ENCODE results near the gene LOXL4. TPM values are rescaled to one million over a fixed set of nuclear protein-coding genes. Genes with fewer than 3 reads are reported as not detected.

The LOXL4 gene
- total RNA-seq, 1 experiment from 2014 or later, result not detected

DNA sequence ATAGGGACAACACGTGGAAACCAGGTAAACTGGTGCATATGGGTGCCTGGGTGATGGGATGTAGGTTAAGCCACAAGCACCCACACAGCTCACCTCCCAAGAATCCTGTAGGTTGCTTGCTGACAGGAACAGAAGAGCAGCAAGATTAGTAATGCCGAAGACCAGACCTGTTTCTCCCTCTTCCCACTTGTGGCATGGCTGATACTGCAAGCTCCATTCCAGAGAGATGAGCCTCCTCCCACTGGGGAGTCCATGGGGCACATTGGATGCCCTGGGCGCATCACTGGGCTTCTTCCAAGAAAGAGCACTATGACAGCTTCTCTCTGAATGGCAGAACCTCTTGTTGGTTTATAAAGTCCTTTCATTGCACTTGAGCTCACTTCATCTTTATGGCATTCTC is 44.4 kb upstream of the LOXL4 start:
- POLR2A ChIA-PET (ENCODE audit: low non-redundant PET), result no interaction called here
- Histone ChIP-seq H3K36me3 (ENCODE audit: insufficient read depth, low read length, poor library complexity, severe bottlenecking) (no peaks in the 10 kb centered on the region), H3K9me3 (ENCODE audit: low read depth, low read length, poor library complexity, severe bottlenecking) (no peaks in the 10 kb centered on the region), H3K27ac (ENCODE audit: low read depth, low read length, poor library complexity, severe bottlenecking) (no peak overlapping the region), H3K27me3 (replicated peaks; ENCODE audit: insufficient read depth, low read depth, low read length, poor library complexity) (no peaks in the 10 kb centered on the region), H3K4me1 (ENCODE audit: insufficient read depth, low read length, poor library complexity, severe bottlenecking) (no peaks in the 10 kb centered on the region), H3K4me3 (ENCODE audit: low read depth, low read length, poor library complexity, severe bottlenecking) (no peak overlapping the region)
- no TSS peak for BruUV-seq (replicated peaks)
- intact Hi-C loops (cut with micrococcal nuclease; ENCODE audit: unreplicated experiment), result no loop called here
- CTCF ChIA-PET, result no interaction called here
- no peak for TF ChIP-seq CTCF (conservative IDR thresholded peaks at IDR 0.05; ENCODE audit: low read depth, low read length)
- TF ChIP-seq EZH2 (IDR thresholded peaks at IDR 0.05; ENCODE audit: borderline replicate concordance, low read depth, low read length, poor library complexity, severe bottlenecking), result no peak
- DNase-seq (ENCODE audit: low spot score), result no peak

DNA sequence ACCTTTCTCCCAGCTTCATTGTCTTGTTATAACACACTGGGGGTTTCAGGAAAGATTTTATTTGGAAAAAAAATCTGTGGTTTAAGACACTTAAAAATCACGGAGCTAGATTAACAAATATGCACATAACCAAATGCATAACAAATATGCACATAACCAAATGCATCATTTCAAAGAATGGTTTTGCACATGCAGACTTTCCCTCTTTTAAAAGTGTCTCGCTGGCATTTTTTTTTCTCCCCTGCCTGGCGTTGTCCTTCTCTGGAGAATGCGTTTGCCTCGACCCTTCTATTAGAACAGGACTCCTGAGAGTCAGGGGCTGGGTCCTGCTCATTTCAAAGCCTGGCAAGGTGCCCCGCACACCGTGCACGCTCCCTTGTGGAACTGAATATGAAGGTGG is 42.7 kb upstream of the LOXL4 start:
- no TSS peak for BruUV-seq (replicated peaks)
- CTCF ChIA-PET, result interaction anchor here (2.5 kb wide), 1 partner anchor 141 kb away, joined by 16 read pairs; no protein-coding TSS in a partner anchor
- H3K36me3 ChIP-seq (ENCODE audit: insufficient read depth, low read length, poor library complexity, severe bottlenecking), result no peaks in the 10 kb centered on the region
- intact Hi-C loops (cut with micrococcal nuclease; ENCODE audit: unreplicated experiment), result no loop called here
- no peaks in the 10 kb centered on the region for H3K27me3 ChIP-seq (replicated peaks; ENCODE audit: insufficient read depth, low read depth, low read length, poor library complexity)
- no peak overlapping the region for H3K27ac ChIP-seq (ENCODE audit: low read depth, low read length, poor library complexity, severe bottlenecking)
- DNase-seq (ENCODE audit: low spot score), result no peak
- no peaks in the 10 kb centered on the region for H3K4me1 ChIP-seq (ENCODE audit: insufficient read depth, low read length, poor library complexity, severe bottlenecking)
- H3K4me3 ChIP-seq (ENCODE audit: low read depth, low read length, poor library complexity, severe bottlenecking), result no peak overlapping the region
- no peaks in the 10 kb centered on the region for H3K9me3 ChIP-seq (ENCODE audit: low read depth, low read length, poor library complexity, severe bottlenecking)
- POLR2A ChIA-PET (ENCODE audit: low non-redundant PET), result interaction anchor here (0.8 kb wide), 1 partner anchor 141 kb away, joined by 3 read pairs; no protein-coding TSS in a partner anchor
- TF ChIP-seq EZH2 (IDR thresholded peaks at IDR 0.05; ENCODE audit: borderline replicate concordance, low read depth, low read length, poor library complexity, severe bottlenecking) (no peak), CTCF (conservative IDR thresholded peaks at IDR 0.05; ENCODE audit: low read depth, low read length) (no peak)

DNA sequence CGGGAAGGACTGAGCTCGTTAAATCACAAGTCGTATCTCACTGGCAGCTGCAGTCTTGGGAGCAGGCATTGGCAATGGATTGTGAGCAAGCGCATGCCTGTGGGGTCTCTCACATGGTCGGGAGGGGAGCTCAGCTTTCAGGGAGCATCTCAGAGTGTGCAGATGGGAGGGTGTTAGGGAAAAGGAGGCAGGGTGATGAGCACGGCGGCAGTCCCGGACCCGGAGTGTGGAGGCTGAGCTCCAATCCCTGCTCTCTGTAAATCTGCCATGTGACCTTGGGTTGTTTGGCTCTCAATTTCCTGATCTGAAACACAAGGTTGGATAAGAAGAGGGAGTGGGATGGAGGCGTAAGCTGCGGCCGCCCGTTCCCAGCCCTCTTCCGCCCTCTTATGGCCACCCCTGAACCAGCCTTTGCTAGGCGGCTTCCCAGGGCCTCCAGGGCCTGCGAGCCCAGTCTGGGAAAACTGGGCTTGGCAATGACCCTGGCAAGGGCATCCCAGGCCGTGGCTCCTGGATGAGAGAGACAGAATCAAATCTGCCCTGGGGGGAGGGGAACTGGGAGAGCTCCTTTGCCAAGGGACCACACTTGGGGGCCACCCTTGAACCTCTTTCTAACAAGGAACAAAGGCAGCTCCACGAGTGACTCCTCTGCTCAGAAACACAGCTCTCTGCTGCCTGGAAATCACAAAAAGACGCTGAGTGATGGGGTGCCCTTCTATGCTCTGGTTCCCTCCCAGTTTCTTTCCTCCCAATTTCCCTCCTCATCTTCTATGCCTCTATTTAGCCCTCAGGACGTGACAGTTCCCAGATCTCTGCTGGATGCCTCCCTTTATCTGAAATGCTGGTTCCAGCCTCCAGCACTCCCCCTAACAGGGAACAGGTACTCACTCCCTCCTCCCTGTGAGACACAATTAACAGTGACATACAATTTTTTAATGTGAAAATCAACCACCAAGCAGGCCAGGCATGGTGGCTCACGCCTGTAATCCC is 41.7 kb upstream of the LOXL4 start:
- CTCF ChIA-PET, result interaction anchor here (1.8 to 2.5 kb wide), 2 partner anchors 140 to 394 kb away, joined by 5 to 16 read pairs; no protein-coding TSS in a partner anchor

More for the DNA sequence above, 41.7 kb upstream of the LOXL4 start:
- Histone ChIP-seq H3K27me3 (replicated peaks; ENCODE audit: insufficient read depth, low read depth, low read length, poor library complexity) (no peaks in the 10 kb centered on the region), H3K4me1 (ENCODE audit: insufficient read depth, low read length, poor library complexity, severe bottlenecking) (no peaks in the 10 kb centered on the region), H3K9me3 (ENCODE audit: low read depth, low read length, poor library complexity, severe bottlenecking) (no peaks in the 10 kb centered on the region), H3K27ac (ENCODE audit: low read depth, low read length, poor library complexity, severe bottlenecking) (no peak overlapping the region), H3K4me3 (ENCODE audit: low read depth, low read length, poor library complexity, severe bottlenecking) (no peak overlapping the region), H3K36me3 (ENCODE audit: insufficient read depth, low read length, poor library complexity, severe bottlenecking) (no peaks in the 10 kb centered on the region)
- POLR2A ChIA-PET (ENCODE audit: low non-redundant PET), result interaction anchor here (0.6 to 0.8 kb wide), 2 partner anchors 63 to 140 kb away, joined by 3 read pairs; no protein-coding TSS in a partner anchor
- no TSS peak for BruUV-seq (replicated peaks)
- intact Hi-C loops (cut with micrococcal nuclease; ENCODE audit: unreplicated experiment), result loop anchor here (2.0 kb wide), 3 partner anchors 67 to 395 kb away; no protein-coding TSS in a partner anchor
- peak; percentile 72 for DNase-seq (ENCODE audit: low spot score)
- TF ChIP-seq CTCF (conservative IDR thresholded peaks at IDR 0.05; ENCODE audit: low read depth, low read length), result peak; percentile 81
- TF ChIP-seq EZH2 (IDR thresholded peaks at IDR 0.05; ENCODE audit: borderline replicate concordance, low read depth, low read length, poor library complexity, severe bottlenecking), result no peak

Data from A673 (cell line).